Measurements from ENCODE around the gene MAB21L4.

MAB21L4 gene

GRCh38 chr2:240876475-240877251 is 19.3 kb downstream of the MAB21L4 start:
- DNase-seq: no peak

GRCh38 chr2:240876035-240876474 is 19.9 kb downstream of the MAB21L4 start:
- no peak for DNase-seq

- DNase-seq: no peak
Measured at GRCh38 chr2:240875228-240876034, 20.5 kb downstream of the MAB21L4 start.

- DNase-seq: no peak
Measured at GRCh38 chr2:240874715-240875227, 21.2 kb downstream of the MAB21L4 start.

GRCh38 chr2:240873805-240874714 is 21.9 kb downstream of the MAB21L4 start:
- no peak for DNase-seq

GRCh38 chr2:240873098-240873788 is 22.7 kb downstream of the MAB21L4 start:
- no peak for DNase-seq

- no peak for DNase-seq
Measured at GRCh38 chr2:240872317-240873097, 23.4 kb downstream of the MAB21L4 start.

GRCh38 chr2:240871071-240871958 is 24.6 kb downstream of the MAB21L4 start:
- DNase-seq: no peak

GRCh38 chr2:240869956-240870875 is 25.7 kb downstream of the MAB21L4 start:
- no peak for DNase-seq

GRCh38 chr2:240869109-240869955 is 26.6 kb downstream of the MAB21L4 start:
- no peak for DNase-seq

- no peak for DNase-seq
Measured at GRCh38 chr2:240868286-240869108, 27.5 kb downstream of the MAB21L4 start, which contains the start of gene AGXT. AGXT (plus strand) TSS chr2:240868824; CDS start chr2:240868866, 42 bp downstream.

GRCh38 chr2:240865391-240865790 is 30.6 kb downstream of the MAB21L4 start:
- no peak for DNase-seq

- no peak for DNase-seq
Measured at GRCh38 chr2:240864475-240864874, 31.5 kb downstream of the MAB21L4 start.

- DNase-seq: no peak
Measured at GRCh38 chr2:240861547-240861946, 34.4 kb downstream of the MAB21L4 start.

- no peak for DNase-seq
Measured at GRCh38 chr2:240858871-240859270, 37.1 kb downstream of the MAB21L4 start.

- no peak for DNase-seq
Measured at GRCh38 chr2:240858321-240858720, 37.6 kb downstream of the MAB21L4 start.

Data from T-helper 9 cell (primary cell).